H9 (cell line): Measurements from ENCODE around the gene NBEA. TPM values are rescaled to one million over a fixed set of nuclear protein-coding genes. Genes with fewer than 3 reads are reported as not detected.

Experiments
- DNase-seq: peaks from one replicate; pipeline ENCODE4 v3.0.0-alpha.2; 2017
- H2AFZ ChIP-seq: one replicate; pipeline ENCODE4 v1.6.1; 2013; ENCODE audit warnings: mild to moderate bottlenecking, low read length, control low read depth, moderate library complexity
- H2AK5ac ChIP-seq: 2 replicates; pipeline ENCODE4 v1.6.1; 2013; ENCODE audit warnings: low read length, control low read depth, mixed read lengths; ENCODE audit not compliant: insufficient read length
- H2BK120ac ChIP-seq: one replicate; pipeline ENCODE4 v1.6.1; 2013; ENCODE audit warnings: low read depth, mild to moderate bottlenecking, low read length, control low read depth, inconsistent platforms; ENCODE audit not compliant: poor library complexity, severe bottlenecking
- H2BK12ac ChIP-seq: 2 replicates; pipeline ENCODE4 v1.6.1; 2013; ENCODE audit warnings: low read length, control low read depth, mixed read lengths, low read depth; ENCODE audit not compliant: insufficient read length
- H2BK15ac ChIP-seq: 2 replicates; pipeline ENCODE4 v1.6.1; 2013; ENCODE audit warnings: low read depth, low read length, control low read depth
- H2BK20ac ChIP-seq: one replicate; pipeline ENCODE4 v1.6.1; 2013; ENCODE audit warnings: low read depth, mild to moderate bottlenecking, low read length, control low read depth, inconsistent platforms; ENCODE audit not compliant: poor library complexity, severe bottlenecking
- H2BK5ac ChIP-seq: 2 replicates; pipeline ENCODE4 v1.6.1; 2013; ENCODE audit warnings: low read length, control low read depth, mixed read lengths; ENCODE audit not compliant: insufficient read length
- H3K14ac ChIP-seq: 2 replicates; pipeline ENCODE4 v1.6.1; 2013; ENCODE audit warnings: low read length, control low read depth; ENCODE audit not compliant: insufficient read depth
- H3K18ac ChIP-seq: 2 replicates; pipeline ENCODE4 v1.6.1; 2013; ENCODE audit warnings: low read depth, mild to moderate bottlenecking, mixed read lengths, low read length, control low read depth; ENCODE audit not compliant: insufficient read length
- H3K23ac ChIP-seq: 2 replicates; pipeline ENCODE4 v1.6.1; 2013; ENCODE audit warnings: low read length, control low read depth, mixed read lengths, low read depth; ENCODE audit not compliant: insufficient read length
- H3K23me2 ChIP-seq: 2 replicates; pipeline ENCODE4 v1.6.1; 2013; ENCODE audit warnings: low read depth, mild to moderate bottlenecking, mixed read lengths, low read length, control low read depth; ENCODE audit not compliant: insufficient read length, poor library complexity, severe bottlenecking
- H3K27ac ChIP-seq: 2 replicates; pipeline ENCODE4 v1.5.1; 2013; ENCODE audit warnings: low read length, control low read depth, mixed read lengths, low read depth; ENCODE audit not compliant: insufficient read length
- H3K27me3 ChIP-seq: 2 replicates; pipeline ENCODE4 v1.6.1; 2013; ENCODE audit warnings: low read length, control low read depth, inconsistent platforms; ENCODE audit not compliant: insufficient read depth
- H3K4ac ChIP-seq: 2 replicates; pipeline ENCODE4 v1.6.1; 2013; ENCODE audit warnings: low read depth, mild to moderate bottlenecking, control low read depth, inconsistent platforms, low read length, moderate library complexity
- H3K4me1 ChIP-seq: 2 replicates; pipeline ENCODE4 v1.6.1; 2013; ENCODE audit warnings: low read length, control low read depth, inconsistent platforms; ENCODE audit not compliant: insufficient read depth
- H3K4me2 ChIP-seq: 2 replicates; pipeline ENCODE4 v1.6.1; 2013; ENCODE audit warnings: low read length, control low read depth, mixed read lengths; ENCODE audit not compliant: insufficient read length, insufficient read depth
- H3K56ac ChIP-seq: 2 replicates; pipeline ENCODE4 v1.6.1; 2013; ENCODE audit warnings: low read depth, mild to moderate bottlenecking, mixed read lengths, low read length, control low read depth; ENCODE audit not compliant: insufficient read length
- H3K79me1 ChIP-seq: 2 replicates; pipeline ENCODE4 v1.6.1; 2013; ENCODE audit warnings: low read depth, mild to moderate bottlenecking, moderate library complexity, low read length, control low read depth, inconsistent platforms; ENCODE audit not compliant: insufficient read depth, poor library complexity, severe bottlenecking
- H3K79me2 ChIP-seq: 2 replicates; pipeline ENCODE4 v1.6.1; 2013; ENCODE audit warnings: low read length, control low read depth, inconsistent platforms; ENCODE audit not compliant: insufficient read depth
- H3K9ac ChIP-seq: 2 replicates; pipeline ENCODE4 v1.6.1; 2013; ENCODE audit warnings: low read length, control low read depth, mixed read lengths; ENCODE audit not compliant: insufficient read length; ENCODE audit errors: extremely low read depth
- H3K9me3 ChIP-seq: one replicate; pipeline ENCODE4 v1.6.1; 2013; ENCODE audit warnings: low read depth, low read length, inconsistent platforms; ENCODE audit not compliant: control insufficient read depth
- H3T11ph ChIP-seq: one replicate; pipeline ENCODE4 v1.6.1; 2013; ENCODE audit warnings: mild to moderate bottlenecking, low read length, control low read depth, inconsistent platforms
- H4K20me1 ChIP-seq: one replicate; pipeline ENCODE4 v1.6.1; 2013; ENCODE audit not compliant: control insufficient read depth, insufficient read length, insufficient read depth
- H4K5ac ChIP-seq: 2 replicates; pipeline ENCODE4 v1.6.1; 2013; ENCODE audit warnings: low read depth, mild to moderate bottlenecking, mixed read lengths, low read length, control low read depth; ENCODE audit not compliant: insufficient read length
- H4K8ac ChIP-seq: replicated peaks from 2 replicates; pipeline ENCODE4 v1.6.1; 2013; ENCODE audit warnings: low read length, control low read depth, mixed read lengths, low read depth; ENCODE audit not compliant: insufficient read length
- H4K91ac ChIP-seq: 2 replicates; pipeline ENCODE4 v1.6.1; 2013; ENCODE audit warnings: low read depth, mild to moderate bottlenecking, moderate library complexity, mixed read lengths, low read length, control low read depth; ENCODE audit not compliant: insufficient read length
- H3K27ac Mint-ChIP-seq, 3 experiments: 2 replicates in 2 of 3; 3 replicates in 1 of 3; pipeline ENCODE4 v1.8.0; 2020 to 2021; ENCODE audit warnings: mixed read lengths in 3 of 3, mild to moderate bottlenecking in 1 of 3, moderate library complexity in 1 of 3
- H3K27me3 Mint-ChIP-seq: 2 replicates; pipeline ENCODE4 v1.8.0; 2021; ENCODE audit warnings: low read depth, mild to moderate bottlenecking, moderate library complexity, mixed read lengths
- H3K36me3 Mint-ChIP-seq, 3 experiments: 2 replicates in 2 of 3; 3 replicates in 1 of 3; pipeline ENCODE4 v1.8.0; 2020 to 2021; ENCODE audit warnings: low read depth in 3 of 3, mixed read lengths in 3 of 3; ENCODE audit not compliant: insufficient read depth in 1 of 3
- H3K4me1 Mint-ChIP-seq, 2 experiments: 2 replicates each; pipeline ENCODE4 v1.8.0; 2020; ENCODE audit warnings: mixed read lengths in 2 of 2
- H3K4me3 Mint-ChIP-seq, 2 experiments: 2 replicates in 1 of 2; 3 replicates in 1 of 2; pipeline ENCODE4 v1.8.0; 2020 to 2021; ENCODE audit warnings: mild to moderate bottlenecking in 2 of 2, mixed read lengths in 2 of 2, moderate library complexity in 1 of 2
- H3K9me3 Mint-ChIP-seq, 2 experiments: 2 replicates in 1 of 2; 3 replicates in 1 of 2; pipeline ENCODE4 v1.8.0; 2020; ENCODE audit warnings: mild to moderate bottlenecking in 2 of 2, mixed read lengths in 2 of 2, moderate library complexity in 1 of 2
- total RNA-seq: library from RNA; stranded (reverse); gene quantifications from 2 replicates; pipeline ENCODE4 v1.2.1, GENCODE V29; 2021
- TF ChIP-seq, protein P1 (sequence below): fragments of 200-600 bp; sonication (generic); conservative IDR thresholded peaks from 3 replicates; pipeline ENCODE4 v1.8.0; 2021; ENCODE audit warnings: antibody characterized with exemption, mild to moderate bottlenecking

The NBEA gene
- total RNA-seq, 1 experiment from 2014 or later: 17.3 TPM

GRCh38 chr13:35621989-35622388 is 679.9 kb downstream of the NBEA start:
- Histone ChIP-seq H3K9ac (no peak overlapping the region), H3K79me1 (no peaks in the 10 kb centered on the region), H4K5ac (no peak overlapping the region), H2AFZ (no peak overlapping the region), H2BK20ac (no peak overlapping the region), H3K4ac (no peak overlapping the region), H2AK5ac (no peak overlapping the region), H3K23ac (no peak overlapping the region), H3K79me2 (no peaks in the 10 kb centered on the region), H4K91ac (no peak overlapping the region), H2BK5ac (no peak overlapping the region), H2BK120ac (no peak overlapping the region), H2BK15ac (no peak overlapping the region), H3K56ac (no peak overlapping the region), H3K18ac (no peak overlapping the region), H3K27me3 (no peaks in the 10 kb centered on the region), H3K9me3 (no peaks in the 10 kb centered on the region), H3K14ac (no peak overlapping the region), H3K23me2 (no peaks in the 10 kb centered on the region), H4K20me1 (no peaks in the 10 kb centered on the region), H3T11ph (no peak overlapping the region), H3K4me2 (no peak overlapping the region), H3K27ac (no peak overlapping the region), H2BK12ac (no peak overlapping the region), H4K8ac (no peak overlapping the region), H3K4me1 (no peaks in the 10 kb centered on the region)
- peak overlapping the region in 2 of 3 experiments; percentile 17 to 57; a peak in 3 of 7 replicates for H3K27ac Mint-ChIP-seq
- no peaks in the 10 kb centered on the region for H3K36me3 Mint-ChIP-seq
- no peaks in the 10 kb centered on the region for H3K9me3 Mint-ChIP-seq
- DNase-seq: no peak
- TF ChIP-seq, protein P1, sequence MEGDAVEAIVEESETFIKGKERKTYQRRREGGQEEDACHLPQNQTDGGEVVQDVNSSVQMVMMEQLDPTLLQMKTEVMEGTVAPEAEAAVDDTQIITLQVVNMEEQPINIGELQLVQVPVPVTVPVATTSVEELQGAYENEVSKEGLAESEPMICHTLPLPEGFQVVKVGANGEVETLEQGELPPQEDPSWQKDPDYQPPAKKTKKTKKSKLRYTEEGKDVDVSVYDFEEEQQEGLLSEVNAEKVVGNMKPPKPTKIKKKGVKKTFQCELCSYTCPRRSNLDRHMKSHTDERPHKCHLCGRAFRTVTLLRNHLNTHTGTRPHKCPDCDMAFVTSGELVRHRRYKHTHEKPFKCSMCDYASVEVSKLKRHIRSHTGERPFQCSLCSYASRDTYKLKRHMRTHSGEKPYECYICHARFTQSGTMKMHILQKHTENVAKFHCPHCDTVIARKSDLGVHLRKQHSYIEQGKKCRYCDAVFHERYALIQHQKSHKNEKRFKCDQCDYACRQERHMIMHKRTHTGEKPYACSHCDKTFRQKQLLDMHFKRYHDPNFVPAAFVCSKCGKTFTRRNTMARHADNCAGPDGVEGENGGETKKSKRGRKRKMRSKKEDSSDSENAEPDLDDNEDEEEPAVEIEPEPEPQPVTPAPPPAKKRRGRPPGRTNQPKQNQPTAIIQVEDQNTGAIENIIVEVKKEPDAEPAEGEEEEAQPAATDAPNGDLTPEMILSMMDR: no peak
- H3K27me3 Mint-ChIP-seq: no peaks in the 10 kb centered on the region
- H3K4me1 Mint-ChIP-seq: peaks cover 2 to 8% of the 10 kb centered on the region in 2 experiments; a peak in 3 of 4 replicates
- no peak overlapping the region for H3K4me3 Mint-ChIP-seq
